ENCODE measurements around the gene ARMC6.

ARMC6 gene

GRCh38 chr19:19071897-19072296 is 38.5 kb downstream of the ARMC6 start:
- ATAC-seq (ENCODE audit: low read depth) (no peak), DNase-seq (ENCODE audit: low spot score) (no peak)
- no peak overlapping the region for H3K27ac ChIP-seq (ENCODE audit: poor library complexity, severe bottlenecking)
- H3K27me3 ChIP-seq (ENCODE audit: insufficient read depth, poor library complexity, severe bottlenecking): no peaks in the 10 kb centered on the region
- TF ChIP-seq CTCF (IDR thresholded peaks at IDR 0.05; ENCODE audit: poor library complexity, severe bottlenecking): no peak
- no peaks in the 10 kb centered on the region for H3K36me3 ChIP-seq (ENCODE audit: low read depth)
- no peaks in the 10 kb centered on the region for H3K4me1 ChIP-seq (ENCODE audit: insufficient read depth, poor library complexity, severe bottlenecking)
- H3K9me3 ChIP-seq (ENCODE audit: severe bottlenecking): no peaks in the 10 kb centered on the region
- H3K4me3 ChIP-seq (ENCODE audit: severe bottlenecking): no peak overlapping the region

GRCh38 chr19:19074196-19074882 is 40.9 kb downstream of the ARMC6 start:
- no peak for TF ChIP-seq CTCF (IDR thresholded peaks at IDR 0.05; ENCODE audit: poor library complexity, severe bottlenecking)
- Histone ChIP-seq H3K4me1 (ENCODE audit: insufficient read depth, poor library complexity, severe bottlenecking) (no peaks in the 10 kb centered on the region), H3K27ac (ENCODE audit: poor library complexity, severe bottlenecking) (no peak overlapping the region), H3K27me3 (ENCODE audit: insufficient read depth, poor library complexity, severe bottlenecking) (no peaks in the 10 kb centered on the region), H3K4me3 (ENCODE audit: severe bottlenecking) (no peak overlapping the region), H3K9me3 (ENCODE audit: severe bottlenecking) (no peaks in the 10 kb centered on the region), H3K36me3 (ENCODE audit: low read depth) (no peaks in the 10 kb centered on the region)
- DNase-seq (ENCODE audit: low spot score): no peak
- no peak for ATAC-seq (ENCODE audit: low read depth)

- no peaks in the 10 kb centered on the region for H3K4me1 ChIP-seq (ENCODE audit: insufficient read depth, poor library complexity, severe bottlenecking)
- no peaks in the 10 kb centered on the region for H3K27me3 ChIP-seq (ENCODE audit: insufficient read depth, poor library complexity, severe bottlenecking)
- DNase-seq (ENCODE audit: low spot score) (no peak), ATAC-seq (ENCODE audit: low read depth) (no peak)
- H3K36me3 ChIP-seq (ENCODE audit: low read depth): no peaks in the 10 kb centered on the region
- no peak overlapping the region for H3K27ac ChIP-seq (ENCODE audit: poor library complexity, severe bottlenecking)
- H3K9me3 ChIP-seq (ENCODE audit: severe bottlenecking): no peaks in the 10 kb centered on the region
- TF ChIP-seq CTCF (IDR thresholded peaks at IDR 0.05; ENCODE audit: poor library complexity, severe bottlenecking): no peak
- H3K4me3 ChIP-seq (ENCODE audit: severe bottlenecking): no peak overlapping the region
Observed at GRCh38 chr19:19075126-19075525, 41.7 kb downstream of the ARMC6 start.

- Histone ChIP-seq H3K27ac (ENCODE audit: poor library complexity, severe bottlenecking) (no peak overlapping the region), H3K9me3 (ENCODE audit: severe bottlenecking) (no peaks in the 10 kb centered on the region), H3K36me3 (ENCODE audit: low read depth) (no peaks in the 10 kb centered on the region), H3K4me1 (ENCODE audit: insufficient read depth, poor library complexity, severe bottlenecking) (no peaks in the 10 kb centered on the region), H3K4me3 (ENCODE audit: severe bottlenecking) (no peak overlapping the region), H3K27me3 (ENCODE audit: insufficient read depth, poor library complexity, severe bottlenecking) (no peaks in the 10 kb centered on the region)
- TF ChIP-seq CTCF (IDR thresholded peaks at IDR 0.05; ENCODE audit: poor library complexity, severe bottlenecking): no peak
- DNase-seq (ENCODE audit: low spot score) (no peak), ATAC-seq (ENCODE audit: low read depth) (no peak)
Observed at GRCh38 chr19:19076476-19076875, 43.1 kb downstream of the ARMC6 start.

- Histone ChIP-seq H3K9me3 (ENCODE audit: severe bottlenecking) (no peaks in the 10 kb centered on the region), H3K27ac (ENCODE audit: poor library complexity, severe bottlenecking) (no peak overlapping the region), H3K4me3 (ENCODE audit: severe bottlenecking) (no peak overlapping the region), H3K36me3 (ENCODE audit: low read depth) (no peaks in the 10 kb centered on the region), H3K4me1 (ENCODE audit: insufficient read depth, poor library complexity, severe bottlenecking) (no peaks in the 10 kb centered on the region), H3K27me3 (ENCODE audit: insufficient read depth, poor library complexity, severe bottlenecking) (no peaks in the 10 kb centered on the region)
- ATAC-seq (ENCODE audit: low read depth): no peak
- no peak for DNase-seq (ENCODE audit: low spot score)
- no peak for TF ChIP-seq CTCF (IDR thresholded peaks at IDR 0.05; ENCODE audit: poor library complexity, severe bottlenecking)
Observed at GRCh38 chr19:19077103-19077502, 43.7 kb downstream of the ARMC6 start.

Measured in RWPE2 (cell line).